WTC11 (cell line): Measurements from ENCODE around the gene CKAP2L.

Source experiments
- JUN ChIP-seq: sonication (generic); formaldehyde crosslinking; IDR thresholded peaks from 2 replicates; pipeline ENCODE4 v1.8.0; 2023; ENCODE audit warnings: mild to moderate bottlenecking, missing genetic modification reagents
- TF ChIP-seq, protein P1 (sequence below): fragments of 200-600 bp; IDR thresholded peaks from 2 replicates; pipeline ENCODE4 v1.8.0; 2022; ENCODE audit warnings: antibody characterized with exemption
- TF ChIP-seq, protein P2 (sequence below): sonication (generic); formaldehyde crosslinking; conservative IDR thresholded peaks from 2 replicates; pipeline ENCODE4 v1.8.1; 2022; ENCODE audit warnings: mild to moderate bottlenecking, missing genetic modification reagents

- TF ChIP-seq, protein P1, sequence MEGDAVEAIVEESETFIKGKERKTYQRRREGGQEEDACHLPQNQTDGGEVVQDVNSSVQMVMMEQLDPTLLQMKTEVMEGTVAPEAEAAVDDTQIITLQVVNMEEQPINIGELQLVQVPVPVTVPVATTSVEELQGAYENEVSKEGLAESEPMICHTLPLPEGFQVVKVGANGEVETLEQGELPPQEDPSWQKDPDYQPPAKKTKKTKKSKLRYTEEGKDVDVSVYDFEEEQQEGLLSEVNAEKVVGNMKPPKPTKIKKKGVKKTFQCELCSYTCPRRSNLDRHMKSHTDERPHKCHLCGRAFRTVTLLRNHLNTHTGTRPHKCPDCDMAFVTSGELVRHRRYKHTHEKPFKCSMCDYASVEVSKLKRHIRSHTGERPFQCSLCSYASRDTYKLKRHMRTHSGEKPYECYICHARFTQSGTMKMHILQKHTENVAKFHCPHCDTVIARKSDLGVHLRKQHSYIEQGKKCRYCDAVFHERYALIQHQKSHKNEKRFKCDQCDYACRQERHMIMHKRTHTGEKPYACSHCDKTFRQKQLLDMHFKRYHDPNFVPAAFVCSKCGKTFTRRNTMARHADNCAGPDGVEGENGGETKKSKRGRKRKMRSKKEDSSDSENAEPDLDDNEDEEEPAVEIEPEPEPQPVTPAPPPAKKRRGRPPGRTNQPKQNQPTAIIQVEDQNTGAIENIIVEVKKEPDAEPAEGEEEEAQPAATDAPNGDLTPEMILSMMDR = no peak
- TF ChIP-seq, protein P2, sequence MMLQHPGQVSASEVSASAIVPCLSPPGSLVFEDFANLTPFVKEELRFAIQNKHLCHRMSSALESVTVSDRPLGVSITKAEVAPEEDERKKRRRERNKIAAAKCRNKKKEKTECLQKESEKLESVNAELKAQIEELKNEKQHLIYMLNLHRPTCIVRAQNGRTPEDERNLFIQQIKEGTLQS = no peak
- no peak for TF ChIP-seq JUN (CRISPR knock-in tag)
These were observed 76.1 kb downstream of the CKAP2L start for GRCh38 chr2:112688086-112688880.
